ENCODE results near the gene LGR6.
A peak's percentile ranks its signal among the peaks of the same experiment; 100 is the strongest.

Gene LGR6

DNA sequence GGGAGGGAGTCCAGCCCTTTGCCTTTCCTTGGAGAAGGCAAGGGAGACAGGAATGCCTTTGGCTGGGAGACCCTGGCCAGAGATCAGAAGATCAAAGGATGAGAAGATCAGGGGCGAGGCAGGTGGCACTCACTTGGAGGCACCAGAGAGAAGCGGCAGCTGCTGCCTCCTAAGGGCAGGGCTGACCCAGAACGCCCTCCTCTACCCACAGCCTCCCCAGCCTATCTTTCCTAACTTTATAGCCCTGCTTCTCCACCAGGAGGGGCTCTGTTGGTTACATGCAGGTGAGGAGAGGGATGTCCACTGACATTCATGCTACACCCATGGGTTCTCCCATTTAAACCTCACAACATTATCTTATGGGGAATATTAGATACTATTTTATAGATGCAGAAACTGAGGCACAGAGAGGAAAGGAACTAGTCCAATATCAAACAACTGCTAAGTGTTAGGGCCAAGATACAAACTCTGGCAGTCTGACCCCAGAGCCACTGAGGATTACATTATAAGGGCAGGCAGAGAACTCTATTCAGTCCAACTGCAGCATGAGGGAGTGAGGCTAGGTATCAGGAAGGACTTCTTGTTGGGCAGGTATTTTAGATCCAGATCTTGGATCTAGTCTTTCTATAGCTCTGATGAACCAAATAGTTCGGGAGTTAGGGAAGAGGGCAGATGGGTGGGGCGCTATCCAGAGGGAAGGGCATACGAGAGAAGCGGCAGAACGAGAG lies 19.9 kb downstream of the LGR6 start:
- H3K36me3 ChIP-seq (ENCODE audit: control insufficient read depth, insufficient read depth, low read length), result no peaks in the 10 kb centered on the region
- no peaks in the 10 kb centered on the region for H3K27me3 ChIP-seq (ENCODE audit: control insufficient read depth, insufficient read depth, low read length)
- no peak overlapping the region for H3K4me2 ChIP-seq (ENCODE audit: low read length)
- peak overlapping the region; percentile 50 for H2AFZ ChIP-seq
- TF ChIP-seq, protein P1, sequence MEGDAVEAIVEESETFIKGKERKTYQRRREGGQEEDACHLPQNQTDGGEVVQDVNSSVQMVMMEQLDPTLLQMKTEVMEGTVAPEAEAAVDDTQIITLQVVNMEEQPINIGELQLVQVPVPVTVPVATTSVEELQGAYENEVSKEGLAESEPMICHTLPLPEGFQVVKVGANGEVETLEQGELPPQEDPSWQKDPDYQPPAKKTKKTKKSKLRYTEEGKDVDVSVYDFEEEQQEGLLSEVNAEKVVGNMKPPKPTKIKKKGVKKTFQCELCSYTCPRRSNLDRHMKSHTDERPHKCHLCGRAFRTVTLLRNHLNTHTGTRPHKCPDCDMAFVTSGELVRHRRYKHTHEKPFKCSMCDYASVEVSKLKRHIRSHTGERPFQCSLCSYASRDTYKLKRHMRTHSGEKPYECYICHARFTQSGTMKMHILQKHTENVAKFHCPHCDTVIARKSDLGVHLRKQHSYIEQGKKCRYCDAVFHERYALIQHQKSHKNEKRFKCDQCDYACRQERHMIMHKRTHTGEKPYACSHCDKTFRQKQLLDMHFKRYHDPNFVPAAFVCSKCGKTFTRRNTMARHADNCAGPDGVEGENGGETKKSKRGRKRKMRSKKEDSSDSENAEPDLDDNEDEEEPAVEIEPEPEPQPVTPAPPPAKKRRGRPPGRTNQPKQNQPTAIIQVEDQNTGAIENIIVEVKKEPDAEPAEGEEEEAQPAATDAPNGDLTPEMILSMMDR (IDR thresholded peaks at IDR 0.05), result no peak
- no peaks in the 10 kb centered on the region for H3K4me1 ChIP-seq
- H3K9me3 ChIP-seq (ENCODE audit: control insufficient read depth, low read length), result no peaks in the 10 kb centered on the region
- H3K27ac ChIP-seq, result no peak overlapping the region
- no peak overlapping the region for H3K9ac ChIP-seq
- H3K79me2 ChIP-seq, result no peaks in the 10 kb centered on the region
- no peak overlapping the region for H3K4me3 ChIP-seq (ENCODE audit: low read depth, low read length)

DNA sequence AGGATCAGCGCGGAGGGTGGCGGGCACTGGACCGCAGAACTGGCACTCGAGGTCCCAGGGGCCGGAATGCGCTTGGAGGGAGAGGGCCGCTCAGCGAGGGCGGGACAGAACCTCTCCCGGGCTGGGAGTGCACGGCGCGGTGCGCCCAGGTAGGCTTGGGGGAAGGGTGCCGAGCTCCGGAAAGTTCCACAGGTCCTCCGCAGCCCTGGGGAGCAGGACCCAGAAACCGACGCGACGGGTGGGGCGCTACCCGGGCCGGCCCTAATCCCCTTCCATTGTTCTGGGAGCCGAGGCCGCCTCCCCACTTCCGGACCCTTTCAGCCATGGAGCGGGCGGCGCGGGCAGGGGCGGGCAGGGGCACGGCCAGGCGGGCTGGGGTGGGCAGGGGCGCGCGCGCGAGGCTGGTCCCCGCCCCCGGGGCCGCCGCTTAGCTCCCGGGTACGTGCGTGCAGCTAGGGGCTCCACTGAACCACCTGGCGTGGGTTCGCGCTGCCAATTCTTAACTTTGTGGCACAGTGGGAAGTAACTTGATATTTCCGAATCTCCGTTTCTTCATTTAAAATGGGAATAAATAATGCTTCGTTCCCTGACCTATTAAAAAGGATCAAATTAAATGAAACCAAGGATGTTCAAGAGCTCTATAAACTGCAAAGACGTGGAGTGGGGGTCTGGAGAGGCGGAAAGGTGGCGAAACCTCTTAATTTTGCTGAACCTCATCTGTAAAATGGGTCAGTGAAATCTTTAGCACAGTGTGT lies 20.7 kb downstream of the LGR6 start:
- Histone ChIP-seq H3K27ac (no peak overlapping the region), H3K4me3 (ENCODE audit: low read depth, low read length) (no peak overlapping the region)

DNA sequence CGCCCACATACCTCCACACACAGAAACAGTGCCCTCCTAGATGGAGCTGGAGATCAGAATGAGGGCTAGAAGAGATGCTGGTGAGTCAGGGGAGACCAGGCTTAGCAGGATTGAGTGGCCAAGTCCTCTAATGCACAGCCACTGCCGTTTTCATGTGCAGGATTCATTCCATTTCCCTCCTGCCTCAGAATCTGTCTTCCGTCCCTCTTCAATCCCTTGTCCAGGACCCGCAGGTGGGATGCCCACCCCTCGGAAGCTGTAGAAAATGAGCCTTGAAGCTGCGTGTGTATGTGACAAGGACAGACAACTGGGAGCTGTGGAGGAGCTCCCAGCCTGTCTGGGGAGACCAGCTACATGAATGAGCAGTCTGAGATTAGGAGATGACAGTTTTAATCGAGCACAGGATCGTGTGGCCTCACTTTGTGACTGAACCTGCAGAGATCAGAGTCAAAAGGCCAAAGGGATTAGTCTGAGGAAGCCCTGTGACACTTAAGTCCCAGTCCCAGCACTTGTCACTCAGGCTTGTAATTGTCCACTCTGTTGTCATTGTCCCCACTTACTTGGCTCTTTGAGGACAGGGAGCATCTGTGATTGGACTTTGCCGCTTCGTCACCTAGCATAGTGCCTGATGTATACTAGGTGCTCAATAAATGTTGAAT lies 22.0 kb downstream of the LGR6 start:
- Histone ChIP-seq H3K4me1 (no peaks in the 10 kb centered on the region), H3K79me2 (no peaks in the 10 kb centered on the region), H3K27ac (no peak overlapping the region), H3K27me3 (ENCODE audit: control insufficient read depth, insufficient read depth, low read length) (no peaks in the 10 kb centered on the region), H3K36me3 (ENCODE audit: control insufficient read depth, insufficient read depth, low read length) (no peaks in the 10 kb centered on the region), H3K9me3 (ENCODE audit: control insufficient read depth, low read length) (no peaks in the 10 kb centered on the region), H3K4me2 (ENCODE audit: low read length) (no peak overlapping the region), H2AFZ (no peak overlapping the region), H3K9ac (no peak overlapping the region), H3K4me3 (ENCODE audit: low read depth, low read length) (no peak overlapping the region)
- TF ChIP-seq, protein P1 (IDR thresholded peaks at IDR 0.05), result no peak

More for the DNA sequence above, 20.7 kb downstream of the LGR6 start:
- Histone ChIP-seq H3K36me3 (ENCODE audit: control insufficient read depth, insufficient read depth, low read length) (no peaks in the 10 kb centered on the region), H3K79me2 (no peaks in the 10 kb centered on the region), H3K27me3 (ENCODE audit: control insufficient read depth, insufficient read depth, low read length) (no peaks in the 10 kb centered on the region), H3K4me2 (ENCODE audit: low read length) (peak overlapping the region; percentile 59), H2AFZ (peak overlapping the region; percentile 50), H3K9ac (no peak overlapping the region), H3K4me1 (no peaks in the 10 kb centered on the region), H3K9me3 (ENCODE audit: control insufficient read depth, low read length) (no peaks in the 10 kb centered on the region)
- TF ChIP-seq, protein P1 (IDR thresholded peaks at IDR 0.05), result no peak

DNA sequence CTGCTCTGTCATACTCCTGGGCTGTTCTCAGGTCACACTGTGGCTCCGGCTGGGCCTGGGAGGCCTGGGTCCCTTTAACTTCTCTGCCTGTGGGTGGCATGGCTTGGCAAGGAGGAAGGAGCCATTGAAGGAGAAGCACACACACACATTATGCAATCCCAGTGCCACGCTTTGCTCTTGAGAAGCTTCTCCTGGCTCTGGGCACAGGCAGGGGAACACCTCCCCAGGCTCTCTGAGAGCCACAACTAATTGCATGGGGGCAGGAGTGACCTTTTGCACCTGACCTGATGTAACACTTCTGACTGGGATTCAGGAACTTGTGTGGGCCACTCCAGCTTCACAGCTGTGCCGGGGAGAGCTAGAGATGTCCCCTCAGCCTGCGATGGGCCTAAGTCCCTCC lies 23.1 kb downstream of the LGR6 start:
- no peaks in the 10 kb centered on the region for H3K4me1 ChIP-seq
- H3K4me3 ChIP-seq (ENCODE audit: low read depth, low read length), result no peak overlapping the region
- no peak overlapping the region for H2AFZ ChIP-seq

More for the DNA sequence above, 23.1 kb downstream of the LGR6 start:
- Histone ChIP-seq H3K36me3 (ENCODE audit: control insufficient read depth, insufficient read depth, low read length) (no peaks in the 10 kb centered on the region), H3K27ac (no peak overlapping the region), H3K27me3 (ENCODE audit: control insufficient read depth, insufficient read depth, low read length) (no peaks in the 10 kb centered on the region), H3K9me3 (ENCODE audit: control insufficient read depth, low read length) (no peaks in the 10 kb centered on the region), H3K79me2 (no peaks in the 10 kb centered on the region), H3K4me2 (ENCODE audit: low read length) (no peak overlapping the region), H3K9ac (no peak overlapping the region)
- TF ChIP-seq, protein P1 (IDR thresholded peaks at IDR 0.05), result no peak
